HTR-8/SVneo (cell line): ENCODE data around the gene PHLDA2.
A peak's percentile ranks its signal among the peaks of the same experiment; 100 is the strongest.

ENCODE experiments used
- DNase-seq: peaks from one replicate; pipeline ENCODE4 v3.0.0; 2011; ENCODE audit warnings: low spot score, mixed read lengths; ENCODE audit not compliant: insufficient read length
- FAIRE-seq: peaks from 2 replicates; lab custom pipeline; 2011; peaks lifted over from hg19 to GRCh38; lab: Jason Lieb, UNC

PHLDA2 gene

DNA sequence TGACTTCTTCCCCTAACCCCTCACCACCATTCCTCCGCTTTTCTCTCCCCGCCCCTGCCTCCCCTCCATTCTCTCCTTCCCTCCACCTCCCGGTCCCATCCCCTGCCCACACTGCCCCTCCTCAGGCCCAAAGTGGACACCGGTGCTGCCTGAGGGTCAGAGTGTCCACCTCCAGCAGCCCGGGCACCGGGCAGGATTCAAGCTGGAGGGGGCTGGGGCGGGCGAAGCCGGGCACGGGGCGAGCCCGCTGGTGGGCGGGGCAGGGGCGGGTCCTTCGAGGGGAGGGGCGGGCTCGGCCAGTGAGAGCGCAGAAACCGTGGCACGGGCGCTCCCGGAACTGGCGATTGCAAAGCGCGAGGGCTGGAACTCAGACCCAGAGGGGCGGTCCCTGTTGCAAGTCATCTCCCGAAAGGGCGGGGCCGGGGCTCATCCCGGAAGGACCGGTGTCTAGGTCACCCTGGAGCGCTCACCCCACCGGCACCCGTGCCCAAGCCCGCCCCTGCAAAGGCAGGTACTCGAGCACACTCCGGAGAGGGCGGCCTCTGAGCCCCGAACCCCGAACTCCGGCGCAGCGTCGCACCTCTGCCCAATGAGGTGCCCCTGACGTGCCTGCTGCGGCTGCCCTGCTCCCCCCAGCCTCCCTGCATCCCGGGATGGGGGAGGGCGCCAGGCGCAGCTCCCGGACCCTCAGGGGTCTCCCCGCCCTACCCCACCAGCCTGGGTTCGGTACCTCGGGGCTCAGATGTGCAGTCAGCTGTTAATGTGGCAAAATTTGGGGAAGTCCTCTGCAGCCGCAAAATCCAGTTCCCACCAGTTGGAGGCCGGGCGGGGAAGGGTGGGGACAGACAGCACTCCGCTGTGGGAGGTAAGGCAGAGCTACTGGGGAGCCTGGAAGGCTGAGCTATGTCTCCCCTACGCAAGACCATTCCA, 27.1 kb downstream of the PHLDA2 start:
- DNase-seq (peak; percentile 92), FAIRE-seq (peak; percentile 23)

DNA sequence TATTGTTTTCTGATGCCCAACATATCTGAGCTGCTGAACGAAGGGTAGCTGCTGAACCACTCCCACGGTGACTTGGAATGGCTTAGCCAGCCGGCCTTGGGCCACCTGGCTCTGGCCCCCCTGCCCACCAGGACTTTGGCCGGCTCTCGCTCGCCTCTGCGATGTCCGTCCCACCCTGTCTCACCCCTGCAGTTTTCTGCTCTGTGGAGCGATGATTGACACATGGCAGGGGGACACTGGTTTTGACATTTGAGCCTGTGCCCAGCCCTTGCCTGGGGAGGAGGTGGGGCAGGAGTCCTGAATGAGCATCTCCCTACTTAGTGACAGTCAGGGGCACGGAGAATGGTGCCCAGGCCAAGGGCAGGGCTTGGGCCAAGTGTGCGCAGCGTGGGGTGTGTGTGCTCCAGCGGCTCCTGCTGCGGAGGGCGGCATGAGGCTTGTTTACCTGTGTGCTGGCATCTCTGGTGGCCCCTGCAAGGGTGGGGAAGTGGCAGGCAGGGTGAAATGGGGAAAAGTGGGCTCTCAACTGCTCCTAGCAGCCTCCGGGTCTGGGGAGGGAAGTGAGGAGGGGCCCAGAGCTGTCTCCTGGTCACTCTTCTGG, 27.9 kb downstream of the PHLDA2 start:
- FAIRE-seq: no peak
- no peak for DNase-seq

DNA sequence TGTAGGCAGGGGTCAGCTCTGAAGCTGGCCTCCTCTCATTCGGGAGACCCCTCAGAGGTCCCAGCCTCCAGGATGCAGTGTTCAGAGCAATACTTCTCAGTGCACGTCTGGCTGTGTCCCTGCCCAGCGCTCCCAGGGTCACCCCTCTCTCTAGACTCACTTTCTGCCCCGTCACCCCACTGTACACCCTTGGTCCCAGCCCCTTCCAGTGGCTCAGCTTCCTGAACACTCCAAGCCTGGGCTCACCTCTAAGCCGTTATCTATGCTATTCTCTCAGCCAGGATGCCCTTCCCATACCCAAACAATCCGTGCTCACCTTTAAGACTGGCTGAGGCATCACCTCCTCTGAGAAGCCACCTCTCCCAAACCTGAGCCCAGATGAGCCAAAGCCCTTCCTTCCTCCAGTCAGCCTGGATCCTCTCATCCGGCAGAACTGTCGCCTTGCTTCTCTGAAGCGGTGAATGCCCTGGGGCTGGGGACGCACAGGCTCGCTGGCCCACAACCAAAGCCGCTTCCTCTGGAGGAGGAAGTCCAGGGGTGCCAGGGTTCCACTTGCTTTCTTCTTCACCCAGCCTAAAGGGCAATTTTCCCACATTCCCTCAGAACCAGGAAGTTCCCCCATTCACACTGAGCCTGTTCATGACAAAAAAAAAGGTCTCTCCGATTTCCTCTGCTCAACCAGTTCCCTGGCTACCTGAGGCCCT, 30.0 kb downstream of the PHLDA2 start:
- DNase-seq (no peak), FAIRE-seq (no peak)

DNA sequence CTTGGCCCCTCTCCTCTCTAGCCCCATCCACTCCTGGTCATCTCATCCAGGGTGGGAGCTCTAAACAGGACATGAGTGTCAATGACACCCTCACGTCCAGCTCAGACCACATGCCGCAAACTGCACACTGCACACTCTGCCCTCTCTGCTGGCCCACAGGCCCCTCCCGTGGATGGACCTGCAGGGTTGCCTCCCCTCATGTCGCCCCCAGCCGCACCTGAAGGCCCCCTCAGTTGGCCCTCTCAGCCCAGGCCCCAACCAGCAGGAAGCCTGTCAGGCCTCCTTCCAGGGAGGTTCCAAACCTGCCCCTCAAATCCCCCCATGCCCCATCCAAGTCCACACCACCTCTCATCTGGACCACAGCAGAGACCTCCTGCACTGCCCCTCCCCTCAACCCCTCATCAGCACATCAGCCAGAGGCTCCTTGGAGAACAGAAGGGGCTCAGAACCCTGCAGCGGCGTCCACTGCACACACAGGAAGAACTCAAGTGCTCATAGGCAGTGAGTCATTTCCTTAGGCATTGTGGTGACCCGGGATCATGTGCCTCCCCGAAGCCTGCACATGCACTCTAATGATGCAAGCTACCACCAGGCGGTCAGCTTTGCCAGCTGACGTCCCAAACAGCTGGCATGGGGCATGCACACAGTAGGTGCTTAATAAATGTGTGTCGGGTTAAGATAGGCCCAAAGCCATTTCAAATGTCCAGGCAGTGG, 30.7 kb downstream of the PHLDA2 start:
- peak; percentile 81 for DNase-seq
- FAIRE-seq: peak; percentile 49

DNA sequence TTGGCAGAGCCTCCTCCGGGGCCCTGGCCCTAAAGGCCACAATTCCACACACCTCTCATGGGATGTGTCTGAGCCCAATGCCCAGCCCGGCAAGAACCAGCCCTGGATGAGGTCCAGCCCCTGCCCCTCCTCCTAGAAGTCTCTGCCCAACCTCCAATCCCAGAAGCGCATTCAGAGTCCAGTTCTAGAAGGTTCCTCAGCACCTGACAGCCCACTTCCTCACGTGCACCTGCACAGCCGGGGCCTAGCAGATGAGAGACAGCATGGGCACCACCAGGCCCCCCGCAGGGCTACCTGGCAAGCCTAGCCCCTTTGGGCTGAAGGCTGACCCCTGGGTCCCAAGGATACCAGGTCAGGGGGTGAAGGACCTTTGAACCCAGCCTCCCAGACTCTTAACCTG, 32.2 kb downstream of the PHLDA2 start:
- FAIRE-seq (no peak), DNase-seq (no peak)

DNA sequence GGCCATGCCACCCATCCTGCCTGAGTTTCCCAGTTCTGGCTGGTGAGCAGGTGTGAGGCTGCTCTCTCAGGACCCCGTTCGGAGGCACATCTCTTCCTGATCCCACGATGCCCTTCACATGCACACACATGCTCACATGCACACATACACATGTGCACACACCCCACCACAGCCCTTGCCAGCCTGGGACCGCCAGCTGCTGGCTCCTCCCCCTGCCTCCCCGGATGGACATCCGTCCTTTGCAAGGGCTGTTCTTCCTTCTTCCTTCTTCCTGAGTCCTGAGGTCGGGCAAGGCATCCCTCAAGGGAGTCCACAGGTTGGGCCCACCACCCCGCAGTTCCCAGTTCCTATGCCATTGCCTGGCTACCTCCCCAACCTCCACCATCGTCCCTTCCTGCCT, 33.2 kb downstream of the PHLDA2 start:
- FAIRE-seq: no peak
- DNase-seq: no peak

DNA sequence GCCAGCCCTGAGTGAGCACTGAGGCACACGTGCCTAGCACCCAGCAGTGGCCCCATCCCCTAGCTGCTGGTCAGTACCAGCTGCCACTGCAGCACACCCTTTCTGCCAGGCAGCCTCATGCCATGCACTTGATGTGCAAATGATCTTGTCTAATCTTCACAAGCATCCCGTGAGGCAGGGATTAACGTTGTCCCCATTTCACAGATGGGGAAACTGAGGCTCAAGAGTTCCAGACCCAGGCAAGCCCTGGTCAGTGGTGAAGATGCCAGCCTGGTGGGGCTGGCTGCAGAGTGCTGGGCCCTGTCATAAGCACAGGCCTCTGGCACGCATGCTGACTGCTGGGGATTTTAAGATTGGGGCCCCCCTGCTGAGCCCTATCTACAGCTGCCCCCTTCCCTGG, 35.3 kb downstream of the PHLDA2 start:
- FAIRE-seq: no peak
- DNase-seq: no peak

DNA sequence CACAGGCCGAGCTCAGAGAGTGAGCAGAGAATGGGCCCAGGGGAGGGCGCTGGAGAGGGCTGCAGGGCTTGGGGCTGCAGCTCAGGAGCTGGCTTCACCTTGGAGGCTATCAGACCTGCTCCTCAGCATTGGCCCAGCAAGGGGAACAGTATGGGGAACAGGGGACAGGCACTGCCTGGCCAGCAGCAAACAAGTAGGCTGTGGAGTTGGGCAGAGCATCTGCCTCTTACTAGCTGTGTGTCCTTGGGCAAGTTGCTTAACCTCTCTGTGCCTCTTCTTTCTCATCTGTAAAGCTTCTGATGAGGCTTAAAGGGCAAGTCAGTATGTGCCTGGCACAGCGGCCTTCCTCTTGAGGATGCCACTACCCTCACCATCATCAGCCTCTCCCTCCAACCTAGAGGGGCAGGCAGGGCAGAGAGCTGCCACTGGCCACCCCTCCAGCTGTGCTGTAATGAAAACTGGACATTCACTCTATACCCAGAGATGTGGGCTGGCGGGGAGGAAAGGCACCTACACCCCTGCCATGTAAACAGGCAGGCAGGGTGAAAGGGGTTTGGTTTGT, 36.2 kb downstream of the PHLDA2 start:
- DNase-seq (no peak), FAIRE-seq (no peak)

DNA sequence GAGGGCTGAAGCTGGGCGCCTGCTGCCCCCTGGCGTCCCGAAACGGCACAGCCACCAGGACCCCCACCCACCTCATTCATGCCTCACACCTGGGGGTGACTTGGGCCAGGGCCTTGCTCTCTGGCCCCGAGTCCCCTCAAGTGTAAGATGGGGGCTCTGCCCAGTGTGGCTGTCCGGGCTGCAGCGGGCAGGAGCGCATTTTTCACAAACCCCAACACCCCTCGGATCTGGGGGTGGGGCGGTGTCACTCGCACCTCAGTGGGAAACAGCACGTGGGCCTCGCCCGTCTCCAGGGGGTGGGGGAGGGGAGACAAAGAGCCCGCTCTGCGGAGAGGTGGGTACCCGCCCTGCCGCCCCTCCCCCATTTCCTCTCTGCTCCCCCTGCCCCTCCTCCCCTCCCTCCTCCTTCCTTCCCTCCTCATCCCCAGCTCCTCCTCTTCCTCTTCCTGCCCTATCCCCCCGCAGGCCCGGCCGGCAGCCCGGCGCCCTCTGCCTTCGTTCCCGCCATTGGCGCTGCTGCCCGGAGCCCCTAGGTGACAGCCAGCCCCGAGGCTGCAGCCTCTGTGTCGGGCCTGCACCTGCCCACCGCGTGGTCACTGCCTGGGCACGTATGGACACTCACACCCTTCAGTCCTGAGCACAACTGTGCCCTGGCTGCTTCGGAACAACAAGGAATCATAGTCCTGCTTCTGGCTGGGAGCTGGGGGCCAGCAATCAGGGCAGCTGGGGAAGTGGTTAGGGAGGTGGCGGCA, 36.8 kb downstream of the PHLDA2 start:
- DNase-seq: peak; percentile 70
- FAIRE-seq: peak; percentile 13

DNA sequence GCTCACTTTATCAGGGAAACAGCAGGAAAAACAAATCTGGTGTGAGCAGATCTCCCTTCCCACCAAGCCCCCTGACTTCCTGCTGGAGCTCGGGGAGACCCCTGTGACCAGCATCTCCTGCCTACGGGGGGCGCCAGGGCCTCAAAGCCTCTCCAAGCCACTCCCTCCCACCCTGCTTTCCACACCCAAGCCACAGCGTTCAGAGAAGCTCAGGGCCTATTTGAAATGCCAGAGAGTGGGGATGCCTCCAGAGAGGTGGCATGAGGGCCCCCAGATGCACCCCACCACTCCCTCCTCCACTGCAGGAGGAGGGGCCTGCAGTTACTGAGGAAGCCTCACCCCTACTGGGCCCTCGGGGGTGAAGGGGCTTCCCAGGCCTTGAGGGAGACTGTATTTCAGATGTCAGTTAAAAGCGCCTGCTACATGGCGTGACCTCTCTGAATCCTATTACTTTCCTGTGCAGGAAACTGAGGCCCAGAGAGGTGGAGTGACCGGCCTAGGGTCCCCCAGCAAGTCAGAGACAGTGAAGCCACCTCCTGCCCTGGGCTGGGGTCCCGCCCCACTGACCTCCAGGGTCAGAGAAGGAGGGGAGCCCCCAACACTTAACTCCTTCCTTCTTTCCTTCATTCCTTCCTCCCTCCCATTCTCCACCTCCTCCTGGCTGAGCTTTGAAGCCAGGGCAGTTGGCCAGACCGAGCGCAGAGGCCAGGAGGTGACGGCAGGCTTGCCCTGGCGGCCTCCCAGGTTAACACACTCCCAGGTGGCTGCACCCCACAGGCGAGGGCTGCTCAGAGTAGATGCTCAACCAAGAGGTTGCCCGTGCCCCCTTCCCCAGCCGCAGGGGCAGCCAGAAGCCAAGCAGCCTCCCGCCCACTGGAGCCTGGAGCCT, 37.6 kb downstream of the PHLDA2 start:
- peak; percentile 23 for FAIRE-seq
- no peak for DNase-seq

DNA sequence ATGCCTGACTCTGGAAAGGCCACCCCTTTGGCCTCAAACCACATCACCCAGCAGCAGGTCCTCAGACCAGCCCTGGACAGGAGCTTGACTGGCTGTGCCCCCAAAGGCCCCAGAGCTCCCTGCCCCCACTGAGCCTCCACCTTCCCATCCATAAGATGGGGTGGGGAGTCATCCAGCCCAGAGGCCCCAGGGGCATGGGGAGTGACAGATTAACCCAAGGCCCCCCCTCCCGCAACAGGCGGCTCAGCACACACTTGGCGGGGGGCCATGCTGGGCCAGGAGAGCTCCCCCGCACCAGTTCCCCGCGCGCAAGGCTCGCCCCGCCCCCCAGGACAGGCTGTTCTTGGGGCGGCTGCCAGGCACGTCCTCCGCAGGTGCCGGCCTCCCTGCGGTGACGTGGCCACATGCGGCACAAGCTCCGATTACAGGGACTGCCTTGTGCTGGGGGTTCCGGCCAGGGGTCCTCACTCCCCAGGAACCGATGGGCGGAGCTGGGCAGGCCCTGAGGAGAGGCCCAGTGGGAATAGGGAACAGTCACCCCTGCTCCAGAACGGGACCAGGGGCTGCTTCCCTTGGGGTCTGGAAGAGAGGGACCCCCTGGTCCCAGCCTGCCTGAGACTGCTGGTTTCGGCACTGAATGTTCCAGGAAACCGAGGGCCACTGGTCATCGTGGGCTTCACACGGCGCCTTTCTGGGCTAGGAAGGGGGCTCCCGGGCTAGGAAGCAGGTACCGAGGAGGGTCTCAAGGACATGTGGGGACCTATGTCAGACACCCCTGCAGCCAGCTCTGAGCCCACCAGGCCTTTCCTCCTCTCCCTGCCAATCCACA, 38.5 kb downstream of the PHLDA2 start:
- FAIRE-seq (peak; percentile 28), DNase-seq (no peak)

DNA sequence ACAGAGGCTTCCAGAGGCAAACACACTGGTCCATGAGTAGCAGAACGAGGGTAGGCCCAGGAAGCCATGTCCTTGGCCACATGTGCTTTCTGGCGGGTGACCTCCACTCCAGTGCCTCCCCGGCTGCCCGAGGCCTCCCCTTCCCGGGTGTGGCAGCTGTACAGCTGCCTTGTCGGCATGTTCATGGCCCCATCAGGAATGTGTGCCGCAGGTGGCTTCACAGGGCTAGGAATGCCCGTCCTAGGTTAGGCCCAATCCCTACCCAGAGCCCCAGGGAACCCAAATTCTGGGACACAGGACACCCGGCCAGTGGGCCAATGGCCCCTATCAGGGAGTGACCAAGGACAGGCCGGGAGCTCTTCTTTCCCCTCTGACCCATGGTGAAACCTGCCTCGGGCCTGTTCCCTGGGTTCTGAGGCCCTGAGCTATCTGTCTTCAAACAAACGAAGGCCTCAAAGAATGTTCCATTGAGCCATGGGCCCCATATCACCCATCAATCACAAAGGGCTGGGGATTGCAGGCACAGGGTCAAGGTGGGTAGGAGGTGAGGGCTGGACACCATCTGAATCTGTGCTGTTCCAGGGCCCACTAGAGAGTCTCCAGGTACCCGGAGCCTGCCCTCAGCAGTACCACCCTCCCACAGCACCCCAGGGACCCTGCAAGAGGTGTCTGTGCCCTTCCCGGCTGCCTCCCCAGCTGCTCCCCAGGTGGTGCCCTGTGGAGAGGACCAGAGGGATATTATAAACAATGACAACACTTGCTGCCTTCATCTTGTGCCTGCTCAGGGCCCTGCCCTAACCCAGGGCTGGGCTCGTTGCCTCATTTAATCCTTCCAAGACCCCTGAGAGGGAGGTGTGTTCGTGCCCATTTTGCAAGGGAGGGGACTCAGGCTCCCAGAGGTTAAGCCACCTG, 39.6 kb downstream of the PHLDA2 start:
- FAIRE-seq: no peak
- DNase-seq: no peak

DNA sequence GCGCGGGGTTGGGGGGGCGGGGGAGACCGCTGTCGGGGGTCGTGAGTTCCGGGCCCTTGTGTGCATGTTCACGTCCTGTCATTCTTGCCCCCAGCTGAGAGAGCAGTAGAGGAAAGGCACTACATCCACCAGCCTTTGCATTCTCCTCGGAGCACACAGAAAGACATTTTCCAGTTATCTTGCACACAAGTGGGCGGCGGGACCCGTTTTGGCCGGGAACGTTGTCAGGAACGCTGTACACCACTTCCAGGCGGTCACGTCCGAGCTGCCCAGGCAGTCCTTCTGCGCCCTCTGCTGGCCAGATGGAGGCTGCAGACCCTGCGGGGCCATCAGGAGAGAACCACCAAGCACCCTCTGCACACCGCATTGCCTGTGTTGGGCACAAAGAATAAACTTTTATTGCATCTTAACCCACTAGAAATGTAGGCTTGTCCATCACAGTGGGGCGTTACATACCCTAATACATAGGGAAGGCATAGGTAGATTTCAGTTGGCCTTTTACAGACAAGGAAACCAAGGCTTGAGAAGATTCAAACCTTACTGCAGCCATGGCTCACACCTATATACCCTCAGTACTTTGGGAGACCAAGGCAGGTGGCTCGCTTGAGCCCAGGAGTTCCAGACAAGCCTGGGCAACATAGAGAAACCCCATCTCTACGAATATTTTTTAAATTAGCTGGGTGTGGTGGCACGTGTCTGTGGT, 40.8 kb downstream of the PHLDA2 start:
- peak; percentile 98 for FAIRE-seq
- DNase-seq: peak; percentile 85

DNA sequence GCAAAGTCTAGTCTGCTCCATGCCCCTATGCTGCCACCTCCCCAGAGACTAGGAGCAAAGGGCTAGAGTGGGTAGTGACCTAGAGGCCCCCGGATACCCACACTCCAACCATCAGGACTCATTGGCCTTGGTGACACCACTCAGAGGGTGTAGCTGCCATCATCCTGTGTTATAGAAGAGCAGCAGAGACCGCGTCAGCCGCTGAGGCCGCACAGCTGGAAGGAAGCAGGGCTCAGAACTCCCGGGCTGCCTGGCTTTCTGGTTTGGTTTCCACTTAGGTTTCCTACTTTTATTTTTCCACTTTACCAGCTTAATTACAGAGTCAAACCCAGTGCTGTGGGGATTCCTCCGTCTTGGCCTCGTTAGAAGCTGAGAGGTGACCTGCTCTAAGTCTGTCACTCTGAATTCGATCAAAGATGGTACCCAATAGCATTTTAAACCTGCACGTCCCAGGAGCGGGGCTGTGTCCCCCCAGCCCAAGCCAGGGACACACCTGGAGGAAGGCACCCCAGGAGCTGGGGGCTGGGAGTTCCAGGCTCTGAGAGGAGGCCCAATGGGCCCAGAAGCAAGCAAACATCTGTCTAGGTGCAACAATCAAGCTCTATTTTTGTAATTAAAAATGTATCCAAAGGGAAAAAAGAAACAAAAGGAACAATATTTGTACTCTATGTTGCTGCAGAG, 41.6 kb downstream of the PHLDA2 start:
- DNase-seq (no peak), FAIRE-seq (no peak)

DNA sequence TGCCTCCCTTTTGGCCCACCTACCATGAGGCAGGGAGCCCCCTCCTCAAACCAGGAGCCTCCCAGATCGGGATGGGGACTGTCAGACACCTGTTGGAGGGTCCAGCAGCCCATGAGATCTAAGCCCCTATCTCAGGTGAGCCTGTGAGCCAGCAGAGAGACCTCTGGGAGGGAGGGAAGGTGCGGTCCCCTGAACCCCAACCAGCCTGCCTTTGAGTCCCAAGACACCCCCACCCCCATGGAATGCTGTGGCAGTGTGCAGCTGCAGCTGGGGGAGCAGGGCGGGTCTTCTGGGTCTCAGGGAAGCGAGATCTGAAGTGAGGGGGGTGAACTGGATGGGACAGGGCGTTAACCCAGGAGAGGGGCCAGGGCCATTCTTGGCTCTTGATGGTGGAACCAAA, 42.3 kb downstream of the PHLDA2 start:
- no peak for DNase-seq
- no peak for FAIRE-seq
